Mesendoderm (in vitro differentiated cells): ENCODE measurements around the gene BAZ2B.
"Not testable (repeated sequence)": the region's sequence is repeated elsewhere in the genome, so short reads cannot be mapped to it uniquely, and the experiment has no call there.

ENCODE experiments used
- DNase-seq: peaks from one replicate; pipeline ENCODE4 v3.0.0; 2013
- H2AK5ac ChIP-seq: 2 replicates; pipeline ENCODE4 v1.6.1; 2013; ENCODE audit warnings: low read length, inconsistent platforms
- H2BK120ac ChIP-seq: 2 replicates; pipeline ENCODE4 v1.6.1; 2013; ENCODE audit warnings: low read depth, mild to moderate bottlenecking, low read length, moderate library complexity, mixed read lengths
- H2BK15ac ChIP-seq: replicated peaks from 2 replicates; pipeline ENCODE4 v1.6.1; 2013; ENCODE audit warnings: low read depth, mild to moderate bottlenecking, moderate library complexity
- H2BK5ac ChIP-seq: 2 replicates; pipeline ENCODE4 v1.6.1; 2013; ENCODE audit warnings: low read length, inconsistent platforms
- H3K18ac ChIP-seq: 2 replicates; pipeline ENCODE4 v1.6.1; 2013; ENCODE audit warnings: mild to moderate bottlenecking, low read length, mixed read lengths
- H3K23ac ChIP-seq: one replicate; pipeline ENCODE4 v1.6.1; 2013; ENCODE audit warnings: low read length
- H3K27ac ChIP-seq: 2 replicates; pipeline ENCODE4 v1.5.1; 2013; ENCODE audit warnings: low read depth, mild to moderate bottlenecking, inconsistent platforms, low read length, moderate library complexity
- H3K27me3 ChIP-seq: 2 replicates; pipeline ENCODE4 v1.6.1; 2013; ENCODE audit warnings: low read length, control low read depth, mild to moderate bottlenecking, inconsistent platforms; ENCODE audit not compliant: insufficient read depth, poor library complexity
- H3K36me3 ChIP-seq: 2 replicates; pipeline ENCODE4 v1.6.1; 2013; ENCODE audit warnings: low read length, inconsistent platforms; ENCODE audit not compliant: control insufficient read depth, insufficient read depth
- H3K4ac ChIP-seq: one replicate; pipeline ENCODE4 v1.6.1; 2013; ENCODE audit warnings: low read depth, mild to moderate bottlenecking, low read length, moderate library complexity
- H3K4me1 ChIP-seq: 2 replicates; pipeline ENCODE4 v1.6.1; 2013; ENCODE audit warnings: low read depth, low read length, inconsistent platforms; ENCODE audit not compliant: control insufficient read depth
- H3K4me2 ChIP-seq: 2 replicates; pipeline ENCODE4 v1.6.1; 2013; ENCODE audit warnings: low read length
- H3K4me3 ChIP-seq: 2 replicates; pipeline ENCODE4 v1.5.1; 2013; ENCODE audit warnings: mild to moderate bottlenecking, low read length
- H3K56ac ChIP-seq: one replicate; pipeline ENCODE4 v1.6.1; 2013; ENCODE audit warnings: low read length
- H3K79me1 ChIP-seq: 2 replicates; pipeline ENCODE4 v1.6.1; 2013; ENCODE audit warnings: low read length, inconsistent platforms
- H3K79me2 ChIP-seq: 2 replicates; pipeline ENCODE4 v1.6.1; 2013; ENCODE audit warnings: mild to moderate bottlenecking, low read length; ENCODE audit not compliant: control insufficient read depth, insufficient read depth
- H3K9ac ChIP-seq: 2 replicates; pipeline ENCODE4 v1.6.1; 2013; ENCODE audit warnings: low read length, inconsistent platforms
- H4K5ac ChIP-seq: one replicate; pipeline ENCODE4 v1.6.1; 2013; ENCODE audit warnings: low read length
- H4K8ac ChIP-seq: one replicate; pipeline ENCODE4 v1.6.1; 2013; ENCODE audit warnings: low read depth, mild to moderate bottlenecking, control low read depth, low read length, moderate library complexity
- WGBS: extraction: QIAGEN DNeasy Blood & Tissue Kit; methylation state at CpG from one replicate; pipeline ENCODE4 v1.1.7; 2013; ENCODE audit warnings: low lambda C conversion rate, missing lambda C conversion rate; ENCODE audit not compliant: insufficient coverage; ENCODE audit errors: extremely low coverage; 5-methylcytosine and 5-hydroxymethylcytosine counted together

Gene BAZ2B

GRCh38 chr2:159535261-159535660, 81.1 kb downstream of the BAZ2B start:
- not testable (repeated sequence) for DNase-seq, H4K8ac ChIP-seq
- WGBS = no CpG with 5 or more reads among the region's 4 CpGs

DNA sequence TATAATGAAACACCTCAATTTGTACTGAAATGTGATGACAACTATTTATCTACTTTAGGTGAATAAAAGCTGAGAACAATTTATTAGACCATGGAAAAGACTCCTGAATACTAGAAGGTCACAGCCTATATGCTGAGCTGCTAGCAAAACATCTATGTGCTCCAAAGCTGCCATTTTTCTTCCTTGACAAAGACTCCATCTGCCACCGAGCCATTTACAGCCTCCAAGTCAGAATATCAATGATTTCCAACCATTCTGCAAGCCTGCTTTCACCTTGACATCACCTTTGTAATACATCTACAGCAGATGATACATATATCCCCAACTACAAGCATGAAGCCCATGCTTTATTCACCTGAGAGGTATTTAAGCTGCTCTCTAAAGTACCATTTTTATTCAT, 84.9 kb downstream of the BAZ2B start:
- Histone ChIP-seq H3K4me3 (no peak overlapping the region), H3K27me3 (no peaks in the 10 kb centered on the region), H3K27ac (no peak overlapping the region), H3K9ac (no peak overlapping the region), H3K18ac (no peak overlapping the region), H3K56ac (no peak overlapping the region), H3K4ac (no peak overlapping the region), H4K8ac (no peak overlapping the region), H3K79me1 (no peaks in the 10 kb centered on the region), H3K79me2 (no peaks in the 10 kb centered on the region), H2BK5ac (no peak overlapping the region), H4K5ac (no peak overlapping the region), H2AK5ac (no peak overlapping the region), H2BK15ac (no peak overlapping the region), H3K4me1 (no peaks in the 10 kb centered on the region), H2BK120ac (no peak overlapping the region), H3K36me3 (no peaks in the 10 kb centered on the region), H3K4me2 (no peak overlapping the region), H3K23ac (no peak overlapping the region)
- DNase-seq = no peak
- no CpG with 5 or more reads among the region's 1 CpG for WGBS

More at GRCh38 chr2:159535261-159535660, 81.1 kb downstream of the BAZ2B start:
- H3K23ac ChIP-seq, H3K27ac ChIP-seq, H2AK5ac ChIP-seq, H2BK120ac ChIP-seq, H3K4me1 ChIP-seq, H3K9ac ChIP-seq, H3K79me1 ChIP-seq, H3K36me3 ChIP-seq, H3K4ac ChIP-seq, H3K27me3 ChIP-seq, H3K56ac ChIP-seq, H3K18ac ChIP-seq, H2BK15ac ChIP-seq, H2BK5ac ChIP-seq, H3K4me2 ChIP-seq, H3K79me2 ChIP-seq, H3K4me3 ChIP-seq, H4K5ac ChIP-seq: not testable (repeated sequence)

DNA sequence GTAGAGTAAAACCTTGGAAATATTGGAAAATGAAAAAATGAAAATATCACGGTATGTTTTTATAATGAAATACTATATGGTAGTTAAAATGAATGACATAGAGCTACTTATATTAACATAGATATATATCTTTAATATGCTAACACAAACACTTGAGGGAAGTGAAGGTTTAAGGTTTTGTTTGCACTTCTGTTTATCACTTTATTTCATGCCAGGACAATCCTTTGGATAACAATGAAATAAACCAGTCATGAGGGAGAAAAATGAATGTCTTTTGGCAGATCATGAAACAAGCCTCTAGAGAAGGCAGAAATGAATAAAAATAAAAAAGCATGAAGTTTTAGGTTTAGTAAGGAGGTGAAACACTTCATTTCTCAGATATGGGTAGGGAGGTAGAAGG, 89.9 kb downstream of the BAZ2B start:
- H2BK5ac ChIP-seq = no peak overlapping the region
- H3K56ac ChIP-seq = no peak overlapping the region
- no peak overlapping the region for H4K5ac ChIP-seq
- H3K4ac ChIP-seq = no peak overlapping the region
- H3K36me3 ChIP-seq = no peaks in the 10 kb centered on the region
- H2BK120ac ChIP-seq = no peak overlapping the region
- H3K79me1 ChIP-seq = no peaks in the 10 kb centered on the region
- H3K23ac ChIP-seq = no peak overlapping the region
- H3K4me2 ChIP-seq = no peak overlapping the region
- no peaks in the 10 kb centered on the region for H3K27me3 ChIP-seq
- H3K18ac ChIP-seq = no peak overlapping the region
- no peak overlapping the region for H3K4me3 ChIP-seq
- H4K8ac ChIP-seq = no peak overlapping the region
- no peak for DNase-seq
- H3K79me2 ChIP-seq = no peaks in the 10 kb centered on the region
- no peak overlapping the region for H3K9ac ChIP-seq
- no peak overlapping the region for H2AK5ac ChIP-seq
- no peak overlapping the region for H2BK15ac ChIP-seq
- H3K4me1 ChIP-seq = no peaks in the 10 kb centered on the region
- no peak overlapping the region for H3K27ac ChIP-seq
- WGBS = no CpG with 5 or more reads among the region's 1 CpG

DNA sequence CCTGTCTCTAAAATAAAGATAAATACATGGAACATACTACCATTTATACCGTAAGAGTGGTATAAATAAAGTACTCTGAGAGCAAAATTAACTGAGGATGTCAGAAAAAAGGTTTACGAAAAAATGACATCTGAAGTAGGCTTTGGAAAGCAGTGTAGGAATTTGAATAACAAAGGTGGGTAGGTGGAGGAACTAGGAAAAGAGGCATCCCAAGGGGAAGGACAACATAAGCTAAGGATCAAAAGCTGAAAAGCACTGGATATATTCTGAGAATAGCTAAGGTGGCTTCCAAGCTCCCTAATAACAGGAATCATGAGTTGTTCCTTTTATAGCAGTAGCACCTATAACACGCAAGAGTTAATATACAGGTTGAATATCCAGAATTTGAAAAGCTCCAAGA, 91.3 kb downstream of the BAZ2B start:
- Histone ChIP-seq H3K4me3 (no peak overlapping the region), H3K27me3 (no peaks in the 10 kb centered on the region), H2BK15ac (no peak overlapping the region), H3K56ac (no peak overlapping the region), H3K9ac (no peak overlapping the region), H3K4ac (no peak overlapping the region), H2BK5ac (no peak overlapping the region), H3K79me1 (no peaks in the 10 kb centered on the region), H3K36me3 (no peaks in the 10 kb centered on the region), H3K27ac (no peak overlapping the region), H3K4me2 (no peak overlapping the region), H3K23ac (no peak overlapping the region), H3K4me1 (no peaks in the 10 kb centered on the region), H4K5ac (no peak overlapping the region), H3K79me2 (no peaks in the 10 kb centered on the region), H4K8ac (no peak overlapping the region), H2BK120ac (no peak overlapping the region), H3K18ac (no peak overlapping the region), H2AK5ac (no peak overlapping the region)
- no peak for DNase-seq
- no CpG with 5 or more reads among the region's 3 CpGs for WGBS

DNA sequence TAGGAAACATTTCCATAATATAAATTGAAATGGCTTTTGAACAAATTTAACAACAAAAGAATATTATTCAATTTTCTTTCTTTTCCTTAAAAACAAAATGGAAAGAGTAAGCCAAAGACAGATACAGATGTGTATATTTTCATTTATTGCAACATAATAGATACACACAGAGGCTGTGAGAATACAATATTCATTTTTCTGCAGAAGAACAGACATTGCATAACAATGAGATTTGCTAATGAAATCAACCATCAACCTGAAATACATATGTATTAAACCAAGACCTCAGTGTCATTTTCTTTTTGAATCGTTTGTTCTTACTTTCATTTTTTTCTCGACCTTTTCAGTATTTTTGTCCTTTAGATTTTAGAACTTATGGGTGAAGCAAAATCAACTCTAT, 95.1 kb downstream of the BAZ2B start:
- Histone ChIP-seq H2BK5ac (no peak overlapping the region), H3K18ac (no peak overlapping the region), H2AK5ac (no peak overlapping the region), H2BK15ac (no peak overlapping the region), H3K9ac (no peak overlapping the region), H3K56ac (no peak overlapping the region), H3K4me3 (no peak overlapping the region), H3K23ac (no peak overlapping the region), H4K5ac (no peak overlapping the region), H3K79me1 (no peaks in the 10 kb centered on the region), H3K27ac (no peak overlapping the region), H3K4me2 (no peak overlapping the region), H2BK120ac (no peak overlapping the region), H3K79me2 (no peaks in the 10 kb centered on the region), H3K4ac (no peak overlapping the region), H4K8ac (no peak overlapping the region), H3K36me3 (no peaks in the 10 kb centered on the region), H3K4me1 (no peaks in the 10 kb centered on the region), H3K27me3 (no peaks in the 10 kb centered on the region)
- DNase-seq = no peak
- no CpG with 5 or more reads among the region's 2 CpGs for WGBS

DNA sequence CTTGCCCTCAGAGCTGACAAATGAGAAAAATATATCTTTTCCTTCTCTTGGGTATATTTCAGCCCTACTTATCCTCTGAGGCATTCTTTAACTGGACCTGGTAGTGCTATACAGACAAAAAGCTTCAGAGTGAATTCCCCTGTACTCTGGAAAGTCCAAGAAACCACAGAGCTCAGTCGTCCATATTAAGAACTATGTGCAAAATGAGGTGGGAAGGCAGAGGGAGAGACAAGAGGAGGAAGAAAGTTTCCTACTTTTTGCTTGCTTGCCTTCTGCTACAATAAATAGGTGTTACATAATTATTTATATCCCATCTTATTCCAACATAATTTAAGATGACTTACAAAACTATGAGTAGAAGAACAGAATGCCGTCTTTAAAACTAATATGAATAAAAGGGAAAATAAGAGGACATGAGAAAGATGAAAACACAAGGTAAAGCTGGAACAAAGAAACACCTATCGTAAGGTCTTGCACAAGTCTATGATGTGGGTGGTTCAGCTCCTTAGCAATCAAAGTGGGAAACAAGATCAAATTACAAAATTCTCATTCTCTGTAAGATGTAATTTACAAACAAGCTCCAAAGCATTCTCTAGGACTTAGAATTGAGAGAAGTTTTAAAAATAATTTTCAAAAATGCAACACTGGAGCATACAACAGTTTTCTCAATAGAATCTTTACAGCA, 97.9 kb downstream of the BAZ2B start:
- Histone ChIP-seq H3K18ac (no peak overlapping the region), H3K9ac (no peak overlapping the region), H3K79me2 (no peaks in the 10 kb centered on the region), H2AK5ac (no peak overlapping the region), H3K4ac (no peak overlapping the region), H2BK15ac (no peak overlapping the region), H2BK120ac (no peak overlapping the region), H3K79me1 (no peaks in the 10 kb centered on the region), H2BK5ac (no peak overlapping the region), H3K23ac (no peak overlapping the region), H3K4me3 (no peak overlapping the region), H3K27me3 (no peaks in the 10 kb centered on the region), H3K56ac (no peak overlapping the region), H3K36me3 (no peaks in the 10 kb centered on the region), H3K27ac (no peak overlapping the region), H4K5ac (no peak overlapping the region), H4K8ac (no peak overlapping the region), H3K4me2 (no peak overlapping the region), H3K4me1 (no peaks in the 10 kb centered on the region)
- DNase-seq = no peak
- WGBS = no CpG with 5 or more reads among the region's 3 CpGs
